ENCODE results near the gene SLCO4A1.
A peak's percentile ranks its signal among the peaks of the same experiment; 100 is the strongest.

SLCO4A1 gene

GRCh38 chr20:62642051-62642665 is at the start of gene SLCO4A1:
TSS of gene SLCO4A1 (plus strand) at chr20:62642503. CDS start at chr20:62656455, 13,952 bp downstream.
- peak; percentile 76 for DNase-seq (ENCODE audit: low read depth)

- DNase-seq (ENCODE audit: low read depth) = no peak
Observed at GRCh38 chr20:62592506-62593177, 49.7 kb upstream of the SLCO4A1 start.

GRCh38 chr20:62593616-62594015 is 48.7 kb upstream of the SLCO4A1 start:
- no peak for DNase-seq (ENCODE audit: low read depth)

GRCh38 chr20:62595069-62595468 is 47.2 kb upstream of the SLCO4A1 start:
- DNase-seq (ENCODE audit: low read depth) = no peak

- no peak for DNase-seq (ENCODE audit: low read depth)
Observed at GRCh38 chr20:62595491-62595890, 46.8 kb upstream of the SLCO4A1 start.

- DNase-seq (ENCODE audit: low read depth) = no peak
Observed at GRCh38 chr20:62596486-62596885, 45.8 kb upstream of the SLCO4A1 start.

- no peak for DNase-seq (ENCODE audit: low read depth)
Observed at GRCh38 chr20:62596921-62597320, 45.4 kb upstream of the SLCO4A1 start.

GRCh38 chr20:62597416-62598115 is 44.7 kb upstream of the SLCO4A1 start:
- no peak for DNase-seq (ENCODE audit: low read depth)

- DNase-seq (ENCODE audit: low read depth) = no peak
Observed at GRCh38 chr20:62598761-62599194, 43.5 kb upstream of the SLCO4A1 start.

GRCh38 chr20:62599216-62600110 is 42.8 kb upstream of the SLCO4A1 start:
- no peak for DNase-seq (ENCODE audit: low read depth)

GRCh38 chr20:62601172-62601571 is 41.1 kb upstream of the SLCO4A1 start:
- no peak for DNase-seq (ENCODE audit: low read depth)

GRCh38 chr20:62601714-62602113 is 40.6 kb upstream of the SLCO4A1 start:
- no peak for DNase-seq (ENCODE audit: low read depth)

GRCh38 chr20:62602550-62602949 is 39.8 kb upstream of the SLCO4A1 start:
- no peak for DNase-seq (ENCODE audit: low read depth)

- no peak for DNase-seq (ENCODE audit: low read depth)
Observed at GRCh38 chr20:62603021-62603906, 39.0 kb upstream of the SLCO4A1 start.

- no peak for DNase-seq (ENCODE audit: low read depth)
Observed at GRCh38 chr20:62603907-62604785, 38.2 kb upstream of the SLCO4A1 start.

GRCh38 chr20:62604796-62605195 is 37.5 kb upstream of the SLCO4A1 start:
- no peak for DNase-seq (ENCODE audit: low read depth)

GRCh38 chr20:62605236-62605943 is 36.9 kb upstream of the SLCO4A1 start:
- no peak for DNase-seq (ENCODE audit: low read depth)

- no peak for DNase-seq (ENCODE audit: low read depth)
Observed at GRCh38 chr20:62606016-62606415, 36.3 kb upstream of the SLCO4A1 start.

GRCh38 chr20:62606551-62607201 is 35.6 kb upstream of the SLCO4A1 start:
- DNase-seq (ENCODE audit: low read depth) = no peak

Data from T-helper 22 cell (primary cell).